HTERT RPE-1 (cell line): ENCODE data around the gene TCOF1.

Source experiments
- in situ Hi-C: fragments of 300-500 bp; cut with MboI; formaldehyde crosslinking; loops from 4 replicates; pipeline ENCODE4 v1.14.3; 2020; ENCODE audit warnings: low sequenced_read_pairs

TCOF1 gene

GRCh38 chr5:150322202-150322601 is 35.3 kb upstream of the TCOF1 start:
- in situ Hi-C loops = no loop called here

GRCh38 chr5:150323092-150323491 is 34.4 kb upstream of the TCOF1 start:
- in situ Hi-C loops = no loop called here

- in situ Hi-C loops = no loop called here
Measured at GRCh38 chr5:150323819-150324218, 33.7 kb upstream of the TCOF1 start.

GRCh38 chr5:150325426-150325825 is 32.1 kb upstream of the TCOF1 start:
- in situ Hi-C loops = no loop called here

GRCh38 chr5:150326707-150327106 is 30.8 kb upstream of the TCOF1 start:
- in situ Hi-C loops = no loop called here

GRCh38 chr5:150327139-150327538 is 30.4 kb upstream of the TCOF1 start:
- in situ Hi-C loops = no loop called here

- in situ Hi-C loops = no loop called here
Measured at GRCh38 chr5:150328515-150328914, 29.0 kb upstream of the TCOF1 start.

GRCh38 chr5:150329038-150329437 is 28.5 kb upstream of the TCOF1 start:
- in situ Hi-C loops = no loop called here

GRCh38 chr5:150329881-150330876 is 27.3 kb upstream of the TCOF1 start:
- in situ Hi-C loops = no loop called here

GRCh38 chr5:150333400-150333799 is 24.1 kb upstream of the TCOF1 start:
- in situ Hi-C loops = no loop called here

GRCh38 chr5:150335778-150336177 is 21.7 kb upstream of the TCOF1 start:
- in situ Hi-C loops = no loop called here

GRCh38 chr5:150338546-150338945 is 19.0 kb upstream of the TCOF1 start:
- in situ Hi-C loops = no loop called here

GRCh38 chr5:150339165-150339564 is 18.3 kb upstream of the TCOF1 start:
- in situ Hi-C loops = no loop called here

- in situ Hi-C loops = no loop called here
Measured at GRCh38 chr5:150339841-150340240, 17.7 kb upstream of the TCOF1 start.

- in situ Hi-C loops = no loop called here
Measured at GRCh38 chr5:150340614-150341255, 16.8 kb upstream of the TCOF1 start.

- in situ Hi-C loops = no loop called here
Measured at GRCh38 chr5:150341331-150341730, 16.2 kb upstream of the TCOF1 start.

GRCh38 chr5:150341989-150342388 is 15.5 kb upstream of the TCOF1 start:
- in situ Hi-C loops = no loop called here

- in situ Hi-C loops = no loop called here
Measured at GRCh38 chr5:150342583-150342982, 14.9 kb upstream of the TCOF1 start.

- in situ Hi-C loops = no loop called here
Measured at GRCh38 chr5:150343994-150344631, 13.4 kb upstream of the TCOF1 start.

- in situ Hi-C loops = no loop called here
Measured at GRCh38 chr5:150345716-150346115, 11.8 kb upstream of the TCOF1 start.

GRCh38 chr5:150346592-150346991 is 10.9 kb upstream of the TCOF1 start:
- in situ Hi-C loops = no loop called here

- in situ Hi-C loops = no loop called here
Measured at GRCh38 chr5:150347003-150347402, 10.5 kb upstream of the TCOF1 start.
